ENCODE results near the gene FBLN5.

The FBLN5 gene

DNA sequence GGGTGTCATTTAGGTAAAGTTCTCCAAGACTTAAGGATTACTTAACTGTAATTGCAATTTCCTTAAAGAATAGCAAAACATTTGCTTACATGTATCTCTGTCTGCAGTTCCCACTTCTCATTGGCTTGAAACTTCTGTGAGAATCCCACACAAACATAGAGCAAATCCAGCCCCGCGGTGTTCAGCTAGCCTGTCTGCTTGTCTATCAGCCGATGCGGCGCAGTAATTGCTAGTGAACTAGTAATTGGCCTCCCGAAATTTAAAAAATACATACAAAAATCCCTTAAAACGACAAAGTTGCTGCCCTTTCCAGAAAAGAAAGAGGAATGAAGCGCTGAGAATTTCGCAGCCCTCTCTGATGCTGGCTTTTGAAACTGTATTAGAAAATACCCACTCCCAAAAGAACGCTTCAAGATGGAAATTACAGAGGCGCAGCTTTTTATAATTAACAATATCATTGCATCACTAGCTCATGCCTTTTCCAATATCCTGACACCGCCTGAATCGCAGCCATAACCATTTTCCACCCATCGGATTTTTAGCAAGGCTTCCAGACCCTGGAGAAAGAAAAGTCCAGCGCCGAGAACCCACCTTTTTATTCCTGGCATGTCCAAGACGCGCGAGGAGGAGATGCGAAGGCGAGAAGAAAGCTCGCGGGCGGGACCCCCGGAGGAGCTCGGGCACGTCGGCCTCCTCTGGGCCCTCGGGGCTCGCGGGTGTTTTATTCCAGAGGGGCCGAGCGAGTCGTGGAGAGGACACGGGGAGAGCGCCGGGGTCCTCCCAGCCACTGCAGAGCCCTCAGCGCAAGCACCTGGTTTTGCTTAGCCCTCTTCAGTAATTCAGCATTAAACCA lies 646 bp downstream of the FBLN5 start:
- Histone ChIP-seq H3K27ac (ENCODE audit: low read depth, low read length) (peak overlapping the region; percentile 69), H3K9me3 (ENCODE audit: control insufficient read depth in 5 of 5, low read length in 5 of 5) (no peaks in the 10 kb centered on the region), H3K4me1 (ENCODE audit: control insufficient read depth in 5 of 5, insufficient read depth in 5 of 5, low read length in 5 of 5) (peaks cover 10 to 37% (median 31%) of the 10 kb centered on the region in 5 donors), H3K9ac (ENCODE audit: low read length in 5 of 5) (peak overlapping the region in 4 of 5 donors; percentile 30 to 76 (median 60)), H3K36me3 (ENCODE audit: control insufficient read depth in 5 of 5, insufficient read depth in 5 of 5, low read length in 5 of 5) (peaks cover 0 to 2% (median 0%) of the 10 kb centered on the region in 5 donors), H3K4me3 (ENCODE audit: low read depth in 1 of 5, low read length in 5 of 5) (peak overlapping the region; percentile 67 to 79 (median 75)), H3K27me3 (ENCODE audit: control insufficient read depth in 5 of 5, insufficient read depth in 4 of 5, low read length in 5 of 5) (peaks cover 0 to 3% (median 0%) of the 10 kb centered on the region in 5 donors)

DNA sequence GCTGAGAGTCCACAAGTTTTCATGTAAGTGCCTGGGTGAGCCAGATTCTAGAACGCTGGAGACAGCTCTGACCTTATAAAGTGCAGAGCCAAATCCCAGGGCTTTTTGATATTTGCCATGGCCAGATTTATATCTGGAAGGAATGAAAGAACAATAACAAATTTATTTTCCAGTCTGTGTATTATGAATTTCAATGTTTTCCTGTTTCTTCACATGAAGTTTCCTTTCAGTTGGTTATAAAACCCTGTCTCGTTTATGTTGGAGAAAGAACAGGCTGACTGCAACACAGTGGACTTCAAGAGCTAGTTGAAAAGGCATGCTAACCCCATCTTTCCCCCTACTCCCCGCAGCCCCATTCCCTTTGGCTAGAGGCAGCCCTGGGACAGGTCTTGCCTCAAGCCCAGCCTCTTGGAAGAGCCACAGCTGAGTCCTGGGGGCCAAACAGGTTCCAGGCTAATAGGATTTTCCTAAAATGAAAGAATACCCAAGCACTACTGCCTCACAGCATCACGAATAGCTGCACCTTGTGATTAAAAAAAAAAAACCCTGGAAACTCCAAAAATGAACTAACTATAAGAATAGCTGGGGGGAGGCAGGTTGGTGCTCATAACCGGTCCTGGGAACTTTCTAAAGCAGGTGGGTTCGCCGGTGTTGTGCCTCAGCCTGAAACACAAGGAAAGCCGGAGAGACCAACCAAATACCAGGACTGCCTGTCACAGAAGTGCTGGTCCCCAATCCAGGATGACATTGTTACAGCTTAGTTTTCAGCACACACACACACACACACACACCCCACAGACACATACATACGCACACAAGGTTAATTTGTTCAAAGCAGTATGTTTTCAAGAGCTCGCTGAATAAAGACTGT lies 1.5 kb downstream of the FBLN5 start:
- Histone ChIP-seq H3K4me1 (ENCODE audit: control insufficient read depth in 5 of 5, insufficient read depth in 5 of 5, low read length in 5 of 5) (peaks cover 10 to 37% (median 31%) of the 10 kb centered on the region in 5 donors), H3K36me3 (ENCODE audit: control insufficient read depth in 5 of 5, insufficient read depth in 5 of 5, low read length in 5 of 5) (peaks cover 0 to 8% (median 0%) of the 10 kb centered on the region in 5 donors), H3K27ac (ENCODE audit: low read depth, low read length) (peak overlapping the region; percentile 69), H3K9ac (ENCODE audit: low read length in 5 of 5) (peak overlapping the region in 4 of 5 donors; percentile 26 to 76 (median 55)), H3K9me3 (ENCODE audit: control insufficient read depth in 5 of 5, low read length in 5 of 5) (no peaks in the 10 kb centered on the region), H3K27me3 (ENCODE audit: control insufficient read depth in 5 of 5, insufficient read depth in 4 of 5, low read length in 5 of 5) (peaks cover 0 to 3% (median 0%) of the 10 kb centered on the region in 5 donors), H3K4me3 (ENCODE audit: low read depth in 1 of 5, low read length in 5 of 5) (peak overlapping the region; percentile 67 to 79 (median 75))

DNA sequence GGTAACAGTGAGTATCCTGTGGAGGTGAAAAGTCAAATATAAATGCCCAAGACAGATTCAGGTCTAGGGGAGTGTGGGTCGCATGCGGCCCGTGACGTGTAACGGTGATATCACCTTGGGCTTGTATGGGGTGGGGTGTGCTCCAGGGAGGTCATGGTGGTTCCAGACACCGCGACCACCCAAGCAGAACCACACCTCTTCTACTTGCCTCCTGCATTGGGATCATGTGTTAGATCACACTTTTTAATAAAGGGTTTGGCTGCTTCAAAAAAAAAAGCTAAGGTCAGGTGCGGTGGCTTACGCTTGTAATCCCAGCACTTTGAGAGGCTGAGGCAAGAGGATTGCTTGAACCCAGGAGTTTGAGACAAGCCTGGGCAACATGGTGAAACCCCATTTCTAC lies 4.5 kb downstream of the FBLN5 start:
- peaks cover 7 to 16% (median 13%) of the 10 kb centered on the region in 5 donors for H3K36me3 ChIP-seq (ENCODE audit: control insufficient read depth in 5 of 5, insufficient read depth in 5 of 5, low read length in 5 of 5)
- no peak overlapping the region for H3K4me3 ChIP-seq (ENCODE audit: low read depth in 1 of 5, low read length in 5 of 5)
- peaks cover 0 to 3% (median 0%) of the 10 kb centered on the region in 5 donors for H3K9me3 ChIP-seq (ENCODE audit: control insufficient read depth in 5 of 5, low read length in 5 of 5)
- peaks cover 10 to 31% (median 26%) of the 10 kb centered on the region in 5 donors for H3K4me1 ChIP-seq (ENCODE audit: control insufficient read depth in 5 of 5, insufficient read depth in 5 of 5, low read length in 5 of 5)
- peaks cover 0 to 3% (median 0%) of the 10 kb centered on the region in 5 donors for H3K27me3 ChIP-seq (ENCODE audit: control insufficient read depth in 5 of 5, insufficient read depth in 4 of 5, low read length in 5 of 5)
- H3K9ac ChIP-seq (ENCODE audit: low read length in 5 of 5) = no peak overlapping the region
- no peak overlapping the region for H3K27ac ChIP-seq (ENCODE audit: low read depth, low read length)

DNA sequence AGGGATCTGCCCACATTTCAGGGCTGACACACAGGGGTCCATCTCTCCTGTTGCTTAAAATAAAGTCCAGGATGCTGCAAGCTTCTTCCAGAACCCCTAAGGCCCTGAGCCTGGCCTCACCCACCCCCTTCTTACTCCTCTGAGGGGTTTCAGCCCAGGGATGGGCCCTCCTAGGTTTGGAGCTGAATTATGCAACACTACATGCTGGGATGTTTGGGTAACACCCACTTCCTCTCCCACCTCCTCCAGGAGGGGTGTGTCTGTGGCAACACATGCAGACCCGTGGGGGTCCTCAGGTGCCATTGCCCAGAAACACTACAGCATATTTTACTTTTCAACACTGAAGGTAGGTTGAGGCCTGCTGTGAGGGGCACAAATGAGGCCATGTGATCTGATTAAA lies 5.4 kb downstream of the FBLN5 start:
- peaks cover 0 to 3% (median 0%) of the 10 kb centered on the region in 5 donors for H3K27me3 ChIP-seq (ENCODE audit: control insufficient read depth in 5 of 5, insufficient read depth in 4 of 5, low read length in 5 of 5)
- no peak overlapping the region for H3K4me3 ChIP-seq (ENCODE audit: low read depth in 1 of 5, low read length in 5 of 5)
- peaks cover 0 to 3% (median 0%) of the 10 kb centered on the region in 5 donors for H3K9me3 ChIP-seq (ENCODE audit: control insufficient read depth in 5 of 5, low read length in 5 of 5)
- peaks cover 7 to 18% (median 16%) of the 10 kb centered on the region in 5 donors for H3K36me3 ChIP-seq (ENCODE audit: control insufficient read depth in 5 of 5, insufficient read depth in 5 of 5, low read length in 5 of 5)
- H3K9ac ChIP-seq (ENCODE audit: low read length in 5 of 5) = no peak overlapping the region
- H3K27ac ChIP-seq (ENCODE audit: low read depth, low read length) = no peak overlapping the region
- H3K4me1 ChIP-seq (ENCODE audit: control insufficient read depth in 5 of 5, insufficient read depth in 5 of 5, low read length in 5 of 5) = peaks cover 6 to 28% (median 21%) of the 10 kb centered on the region in 5 donors

DNA sequence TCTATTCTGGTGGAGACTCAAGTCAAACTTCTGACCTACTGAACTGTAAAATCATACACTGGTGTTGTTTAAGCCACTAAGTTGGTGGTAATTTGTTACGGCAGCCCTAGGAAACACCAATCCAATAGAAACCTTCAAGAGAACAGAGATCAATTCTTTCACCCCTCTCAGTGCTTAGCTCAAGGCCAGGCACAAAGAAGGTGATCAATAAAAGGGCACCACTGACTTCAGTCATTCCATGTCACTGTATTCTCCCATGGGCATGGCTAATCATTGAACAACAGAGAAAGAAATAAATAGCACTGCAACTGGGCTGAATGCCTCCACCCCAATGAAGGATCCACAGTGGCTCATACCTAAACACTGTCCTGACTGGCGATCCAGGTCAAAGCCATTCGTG lies 7.3 kb downstream of the FBLN5 start:
- H3K4me3 ChIP-seq (ENCODE audit: low read depth in 1 of 5, low read length in 5 of 5) = no peak overlapping the region
- no peak overlapping the region for H3K27ac ChIP-seq (ENCODE audit: low read depth, low read length)
- peaks cover 0 to 3% (median 0%) of the 10 kb centered on the region in 5 donors for H3K9me3 ChIP-seq (ENCODE audit: control insufficient read depth in 5 of 5, low read length in 5 of 5)
- no peak overlapping the region for H3K9ac ChIP-seq (ENCODE audit: low read length in 5 of 5)
- H3K4me1 ChIP-seq (ENCODE audit: control insufficient read depth in 5 of 5, insufficient read depth in 5 of 5, low read length in 5 of 5) = peaks cover 0 to 8% (median 2%) of the 10 kb centered on the region in 5 donors
- peaks cover 7 to 32% (median 27%) of the 10 kb centered on the region in 5 donors for H3K36me3 ChIP-seq (ENCODE audit: control insufficient read depth in 5 of 5, insufficient read depth in 5 of 5, low read length in 5 of 5)
- no peaks in the 10 kb centered on the region for H3K27me3 ChIP-seq (ENCODE audit: control insufficient read depth in 5 of 5, insufficient read depth in 4 of 5, low read length in 5 of 5)

DNA sequence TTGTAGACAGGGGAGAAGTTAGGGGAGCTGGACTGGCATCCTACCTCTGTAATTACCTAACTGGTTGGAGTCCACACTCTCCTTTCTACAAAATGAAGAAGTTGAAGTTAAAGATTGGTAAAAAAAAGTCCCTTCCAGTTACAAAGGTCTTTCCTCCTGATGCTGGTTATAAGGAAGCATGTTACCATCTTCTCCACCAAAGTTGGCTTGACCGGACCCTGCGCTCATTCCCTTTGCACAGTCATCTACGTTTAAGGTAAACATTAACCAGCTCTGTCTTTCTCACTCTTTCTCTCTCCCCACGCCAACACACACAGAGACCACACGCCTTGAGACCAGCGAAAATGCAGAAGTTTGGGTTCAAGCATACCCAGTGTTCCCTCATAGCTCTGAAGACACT lies 11.9 kb downstream of the FBLN5 start:
- H3K27ac ChIP-seq (ENCODE audit: low read depth, low read length) = no peak overlapping the region
- H3K4me1 ChIP-seq (ENCODE audit: control insufficient read depth in 5 of 5, insufficient read depth in 5 of 5, low read length in 5 of 5) = peaks cover 2 to 21% (median 7%) of the 10 kb centered on the region in 5 donors
- H3K27me3 ChIP-seq (ENCODE audit: control insufficient read depth in 5 of 5, insufficient read depth in 4 of 5, low read length in 5 of 5) = no peaks in the 10 kb centered on the region
- no peak overlapping the region for H3K9ac ChIP-seq (ENCODE audit: low read length in 5 of 5)
- peaks cover 0 to 3% (median 0%) of the 10 kb centered on the region in 5 donors for H3K9me3 ChIP-seq (ENCODE audit: control insufficient read depth in 5 of 5, low read length in 5 of 5)
- peaks cover 7 to 39% (median 30%) of the 10 kb centered on the region in 5 donors for H3K36me3 ChIP-seq (ENCODE audit: control insufficient read depth in 5 of 5, insufficient read depth in 5 of 5, low read length in 5 of 5)
- H3K4me3 ChIP-seq (ENCODE audit: low read depth in 1 of 5, low read length in 5 of 5) = no peak overlapping the region

DNA sequence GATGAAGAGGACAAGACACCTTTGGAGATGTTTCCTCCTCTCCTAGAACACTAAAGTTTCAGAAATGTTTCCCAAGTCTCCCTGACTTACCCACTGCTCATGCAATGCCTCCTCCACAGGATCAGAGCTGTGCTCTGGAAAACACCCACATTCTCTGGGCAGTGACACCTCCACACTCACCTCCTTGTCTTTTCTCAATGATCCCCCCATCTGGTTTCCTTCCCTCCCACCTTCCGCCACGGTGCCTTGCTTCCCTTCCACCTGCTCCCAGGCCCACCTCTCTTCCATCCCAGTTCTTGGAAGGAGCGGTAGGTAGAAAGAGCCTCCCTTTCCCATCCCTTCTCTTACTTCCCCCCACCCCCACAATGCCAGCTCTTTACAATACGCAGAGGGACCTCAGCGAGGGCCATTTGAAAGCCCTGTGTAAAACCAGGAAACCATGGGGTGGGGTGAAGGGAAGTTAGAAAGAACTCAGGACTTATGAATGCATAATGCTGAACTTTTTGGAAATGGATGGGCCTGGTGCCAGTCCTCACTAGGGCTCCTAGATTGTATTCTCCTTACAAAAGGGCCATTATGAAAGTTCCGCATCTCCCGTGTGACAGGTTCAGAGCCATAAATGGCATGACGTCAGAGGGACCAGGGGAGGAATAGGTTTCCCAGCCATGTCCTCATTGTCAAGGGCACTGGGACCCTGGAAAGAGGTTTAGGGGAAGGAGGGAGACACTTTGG lies 12.8 kb downstream of the FBLN5 start:
- peaks cover under 1 to 31% (median 22%) of the 10 kb centered on the region in 5 donors for H3K36me3 ChIP-seq (ENCODE audit: control insufficient read depth in 5 of 5, insufficient read depth in 5 of 5, low read length in 5 of 5)
- no peaks in the 10 kb centered on the region for H3K9me3 ChIP-seq (ENCODE audit: control insufficient read depth in 5 of 5, low read length in 5 of 5)
- no peak overlapping the region for H3K9ac ChIP-seq (ENCODE audit: low read length in 5 of 5)
- peaks cover 2 to 21% (median 9%) of the 10 kb centered on the region in 5 donors for H3K4me1 ChIP-seq (ENCODE audit: control insufficient read depth in 5 of 5, insufficient read depth in 5 of 5, low read length in 5 of 5)
- no peak overlapping the region for H3K4me3 ChIP-seq (ENCODE audit: low read depth in 1 of 5, low read length in 5 of 5)
- no peak overlapping the region for H3K27ac ChIP-seq (ENCODE audit: low read depth, low read length)
- no peaks in the 10 kb centered on the region for H3K27me3 ChIP-seq (ENCODE audit: control insufficient read depth in 5 of 5, insufficient read depth in 4 of 5, low read length in 5 of 5)

DNA sequence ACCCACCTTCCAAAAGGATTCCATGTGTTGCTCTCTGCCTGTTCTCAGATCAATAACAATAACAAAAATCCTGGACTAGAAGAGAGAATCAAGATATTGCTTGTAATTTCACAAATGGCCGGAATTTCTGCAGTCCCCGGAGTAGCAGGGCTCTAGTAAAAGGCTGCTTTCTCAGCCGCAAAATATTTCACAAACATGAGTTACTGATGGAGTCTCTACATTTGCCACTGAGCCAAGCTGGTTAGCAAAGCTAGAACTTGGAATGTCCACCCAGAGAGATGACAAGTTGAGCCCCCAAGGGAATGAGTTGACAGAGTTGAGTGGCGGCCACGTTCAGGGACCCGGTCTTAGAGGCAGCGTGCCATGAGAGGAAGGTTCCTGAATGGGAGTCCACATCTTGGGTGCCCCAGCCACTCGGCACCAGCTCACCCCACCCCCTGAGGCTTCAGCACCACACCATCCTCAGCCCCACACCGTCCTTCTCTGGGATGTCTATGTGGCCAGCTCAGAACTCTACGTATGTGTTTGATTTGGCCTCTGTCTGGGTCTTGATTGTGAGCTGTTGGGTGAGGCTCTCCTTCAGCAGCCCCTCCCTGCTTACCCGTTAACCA lies 15.9 kb downstream of the FBLN5 start:
- Histone ChIP-seq H3K27me3 (ENCODE audit: control insufficient read depth in 5 of 5, insufficient read depth in 4 of 5, low read length in 5 of 5) (no peaks in the 10 kb centered on the region), H3K9ac (ENCODE audit: low read length in 5 of 5) (no peak overlapping the region), H3K4me1 (ENCODE audit: control insufficient read depth in 5 of 5, insufficient read depth in 5 of 5, low read length in 5 of 5) (peaks cover 2 to 24% (median 11%) of the 10 kb centered on the region in 5 donors), H3K27ac (ENCODE audit: low read depth, low read length) (no peak overlapping the region), H3K9me3 (ENCODE audit: control insufficient read depth in 5 of 5, low read length in 5 of 5) (no peaks in the 10 kb centered on the region), H3K36me3 (ENCODE audit: control insufficient read depth in 5 of 5, insufficient read depth in 5 of 5, low read length in 5 of 5) (peaks cover 0 to 27% (median 7%) of the 10 kb centered on the region in 5 donors), H3K4me3 (ENCODE audit: low read depth in 1 of 5, low read length in 5 of 5) (no peak overlapping the region)

DNA sequence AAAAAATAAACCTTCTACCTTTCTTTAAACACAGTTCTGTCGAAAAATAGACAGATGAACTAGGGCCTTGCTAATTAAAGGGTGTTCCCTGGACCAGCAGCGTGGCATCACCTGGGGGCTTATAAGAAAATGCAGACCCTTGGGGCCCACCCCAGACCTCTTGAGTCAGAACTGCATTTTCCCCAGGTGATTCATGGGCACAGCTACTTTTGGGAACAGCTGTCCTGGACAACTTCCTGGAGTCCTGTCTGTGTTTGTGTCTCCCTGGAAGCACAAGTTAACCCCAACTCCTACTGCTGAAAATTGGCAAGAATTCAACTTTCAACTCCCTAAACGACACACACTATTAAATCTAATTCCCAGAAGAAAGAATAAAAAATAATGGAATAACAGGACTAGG lies 17.8 kb downstream of the FBLN5 start:
- H3K27ac ChIP-seq (ENCODE audit: low read depth, low read length) = no peak overlapping the region
- H3K27me3 ChIP-seq (ENCODE audit: control insufficient read depth in 5 of 5, insufficient read depth in 4 of 5, low read length in 5 of 5) = no peaks in the 10 kb centered on the region
- no peak overlapping the region for H3K9ac ChIP-seq (ENCODE audit: low read length in 5 of 5)
- H3K4me1 ChIP-seq (ENCODE audit: control insufficient read depth in 5 of 5, insufficient read depth in 5 of 5, low read length in 5 of 5) = peaks cover 2 to 37% (median 24%) of the 10 kb centered on the region in 5 donors
- H3K36me3 ChIP-seq (ENCODE audit: control insufficient read depth in 5 of 5, insufficient read depth in 5 of 5, low read length in 5 of 5) = peaks cover 0 to 20% (median 5%) of the 10 kb centered on the region in 5 donors
- H3K9me3 ChIP-seq (ENCODE audit: control insufficient read depth in 5 of 5, low read length in 5 of 5) = no peaks in the 10 kb centered on the region
- H3K4me3 ChIP-seq (ENCODE audit: low read depth in 1 of 5, low read length in 5 of 5) = no peak overlapping the region

Measured in subcutaneous abdominal adipose tissue (tissue), 5 donors.